NCI-H1105 treated with DMSO at 0.1 percent for 48 hours (cell line): ENCODE measurements around the gene KCNQ1OT1.

ENCODE experiments used
- DNase-seq: peaks from one replicate; lab custom pipeline; 2025; lab: John Stamatoyannopoulos, UW

The KCNQ1OT1 gene

GRCh38 chr11:2570211-2570811 is 129.5 kb downstream of the KCNQ1OT1 start:
- DNase-seq: no peak

GRCh38 chr11:2569731-2570210 is 130.0 kb downstream of the KCNQ1OT1 start:
- no peak for DNase-seq

GRCh38 chr11:2569321-2569721 is 130.5 kb downstream of the KCNQ1OT1 start:
- no peak for DNase-seq

- no peak for DNase-seq
These were observed 132.6 kb downstream of the KCNQ1OT1 start for GRCh38 chr11:2567026-2567671.

GRCh38 chr11:2566223-2567025 is 133.4 kb downstream of the KCNQ1OT1 start:
- DNase-seq: no peak

GRCh38 chr11:2565447-2566222 is 134.2 kb downstream of the KCNQ1OT1 start:
- no peak for DNase-seq

- DNase-seq: no peak
These were observed 135.0 kb downstream of the KCNQ1OT1 start for GRCh38 chr11:2564588-2565425.

- DNase-seq: no peak
These were observed 135.7 kb downstream of the KCNQ1OT1 start for GRCh38 chr11:2564008-2564530.

- no peak for DNase-seq
These were observed 136.4 kb downstream of the KCNQ1OT1 start for GRCh38 chr11:2563213-2564007.

- no peak for DNase-seq
These were observed 136.9 kb downstream of the KCNQ1OT1 start for GRCh38 chr11:2562890-2563212.

- no peak for DNase-seq
These were observed 137.9 kb downstream of the KCNQ1OT1 start for GRCh38 chr11:2561696-2562581.

GRCh38 chr11:2559527-2560311 is 140.1 kb downstream of the KCNQ1OT1 start:
- DNase-seq: no peak

- DNase-seq: no peak
These were observed 140.8 kb downstream of the KCNQ1OT1 start for GRCh38 chr11:2558861-2559526.

- DNase-seq: no peak
These were observed 141.4 kb downstream of the KCNQ1OT1 start for GRCh38 chr11:2558397-2558796.
